ENCODE results near the gene PLEKHA1.

DNA sequence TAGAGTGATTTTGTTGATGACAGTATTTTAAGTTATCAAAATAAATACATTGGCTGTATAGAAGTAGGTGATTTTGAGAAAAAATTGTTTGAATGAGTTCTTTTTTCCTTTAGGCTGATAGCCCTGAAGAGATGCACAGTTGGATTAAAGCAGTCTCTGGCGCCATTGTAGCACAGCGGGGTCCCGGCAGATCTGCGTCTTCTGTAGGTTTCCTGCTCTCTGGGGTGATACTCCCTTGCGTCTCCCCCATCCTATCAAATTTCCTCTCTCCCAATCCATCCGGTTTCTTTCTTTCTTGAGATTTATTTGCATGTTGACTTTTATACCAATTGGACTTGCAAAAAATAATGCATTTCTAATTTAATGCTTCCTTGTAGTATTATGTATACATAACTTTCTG is 52.3 kb downstream of the PLEKHA1 start:
- TF ChIP-seq POLR2AphosphoS5 (IDR thresholded peaks at IDR 0.05): no peak
- no peak for TF ChIP-seq POLR2A (IDR thresholded peaks at IDR 0.05)

All from stomach (tissue), 4 donors.